HepG2 (cell line): Measurements from ENCODE around the gene ANKRD55. TPM values are rescaled to one million over a fixed set of nuclear protein-coding genes. Genes with fewer than 3 reads are reported as not detected.

Experiments
- ATAC-seq: fragments of 200-7000 bp; cut with Tn5 transposase; 3 replicates; pipeline ENCODE4 v1.9.1; 2020; ENCODE audit warnings: mild to moderate bottlenecking, moderate library complexity
- BruUV-seq: library from RNA; stranded (reverse); fragments of 400-500 nt; replicated peaks from 2 replicates; lab custom pipeline; 2021; lab: Mats Ljungman, UMichigan
- CTCF ChIA-PET: fragments of 300-600 bp; formaldehyde crosslinking; extraction: SDS; loops from one replicate; lab custom pipeline; 2021; ENCODE audit warnings: low total read pairs, inconsistent platforms, low intra/inter-chr PET ratio; lab: Yijun Ruan, JAX
- POLR2A ChIA-PET: fragments of 350-600 bp; sonication (Branson Sonifier 250); formaldehyde crosslinking; loops from one replicate; lab custom pipeline; 2020; ENCODE audit warnings: antibody characterized with exemption, inconsistent platforms; lab: Yijun Ruan, JAX
- DNase-seq: peaks from one replicate; pipeline ENCODE4 v3.0.0-alpha.2; 2015; ENCODE audit warnings: low spot score
- FAIRE-seq: peaks from 3 replicates; lab custom pipeline; 2011; peaks lifted over from hg19 to GRCh38; lab: Jason Lieb, UNC
- H2AFZ ChIP-seq: one replicate; pipeline ENCODE4 v1.6.1; 2011; ENCODE audit warnings: low read length, inconsistent platforms
- H3K27ac ChIP-seq: fragments of 300-600 bp; 3 replicates; pipeline ENCODE4 v1.8.0; 2011; ENCODE audit warnings: mixed run types, mild to moderate bottlenecking, mixed read lengths, low read length, inconsistent platforms; ENCODE audit not compliant: insufficient read depth; ENCODE audit errors: extremely low read length
- H3K27me3 ChIP-seq, 2 experiments: fragments of 200-600 bp in 1 of 2; 2 replicates in 1 of 2; 3 replicates in 1 of 2; pipeline versions ENCODE4 v1.6.0 to v1.8.0; 2011; ENCODE audit warnings: low read length in 2 of 2, mild to moderate bottlenecking in 2 of 2, moderate library complexity in 2 of 2, inconsistent platforms in 1 of 2; ENCODE audit not compliant: insufficient read depth in 2 of 2, control insufficient read depth in 1 of 2
- H3K36me3 ChIP-seq, 2 experiments: fragments of 200-600 bp in 1 of 2; replicated peaks in 1 of 2; 2 replicates in 1 of 2; 3 replicates in 1 of 2; pipeline versions ENCODE4 v1.5.1 to v1.8.0; 2011; ENCODE audit warnings: low read length in 2 of 2, inconsistent platforms in 1 of 2; ENCODE audit not compliant: insufficient read depth in 2 of 2, control insufficient read depth in 1 of 2
- H3K4me1 ChIP-seq: 2 replicates; pipeline ENCODE4 v1.5.1; 2012; ENCODE audit warnings: low read length, inconsistent platforms; ENCODE audit not compliant: insufficient read depth
- H3K4me2 ChIP-seq: 2 replicates; pipeline ENCODE4 v1.6.0; 2011; ENCODE audit warnings: low read depth, low read length, inconsistent platforms
- H3K4me3 ChIP-seq, 3 experiments: fragments of 200-600 bp in 1 of 3; sonication (generic), shearing (Covaris generic) in 1 of 3; replicated peaks in 1 of 3; 2 replicates each; pipeline ENCODE4 v1.5.1; 2011 to 2016; ENCODE audit warnings: low read length in 3 of 3, inconsistent platforms in 2 of 3, low read depth in 2 of 3, mild to moderate bottlenecking in 2 of 3, control low read depth in 1 of 3, mixed read lengths in 1 of 3; ENCODE audit not compliant: insufficient read depth in 1 of 3
- H3K79me2 ChIP-seq: one replicate; pipeline ENCODE4 v1.6.1; 2011; ENCODE audit warnings: low read length, inconsistent platforms; ENCODE audit not compliant: insufficient read depth
- H3K9ac ChIP-seq: 2 replicates; pipeline ENCODE4 v1.6.0; 2011; ENCODE audit warnings: mild to moderate bottlenecking, low read depth, low read length, inconsistent platforms; ENCODE audit not compliant: insufficient read depth
- H3K9me3 ChIP-seq: 2 replicates; pipeline ENCODE4 v1.5.1; 2012; ENCODE audit warnings: mild to moderate bottlenecking, low read length
- H4K20me1 ChIP-seq: 2 replicates; pipeline ENCODE4 v1.6.0; 2011; ENCODE audit warnings: inconsistent platforms, mild to moderate bottlenecking, low read length, moderate library complexity; ENCODE audit not compliant: insufficient read depth
- JDP2 ChIP-seq: sonication (generic); formaldehyde crosslinking; IDR thresholded peaks from 2 replicates; pipeline ENCODE4 v1.8.1; 2022; ENCODE audit warnings: missing genetic modification reagents, borderline replicate concordance
- NFATC3 ChIP-seq: sonication (generic); formaldehyde crosslinking; IDR thresholded peaks from 2 replicates; pipeline ENCODE4 v1.5.1; 2020; ENCODE audit warnings: mild to moderate bottlenecking, missing genetic modification reagents
- ZNF407 ChIP-seq: sonication (generic); formaldehyde crosslinking; IDR thresholded peaks from one replicate; pipeline ENCODE4 v1.5.1; 2020; ENCODE audit warnings: mild to moderate bottlenecking, missing genetic modification reagents; ENCODE audit errors: not compliant biosample characterization
- ZNF547 ChIP-seq: sonication (generic); formaldehyde crosslinking; IDR thresholded peaks from 2 replicates; pipeline ENCODE4 v1.5.1; 2020; ENCODE audit warnings: mild to moderate bottlenecking, missing genetic modification reagents
- WGBS: methylation state at CpG from one replicate; pipeline ENCODE4 v1.1.6; 2017; ENCODE audit warnings: low lambda C conversion rate; 5-methylcytosine and 5-hydroxymethylcytosine counted together
- in situ Hi-C: cut with HindIII; loops from 2 replicates; pipeline ENCODE4 v1.10.0; 2017; ENCODE audit warnings: low pct_unique_long_range_greater_than_20kb; ENCODE audit not compliant: extremely low pct_ligation_motif_present
- intact Hi-C: fragments of 100-400 bp; cut with micrococcal nuclease; formaldehyde crosslinking; loops from one replicate; pipeline ENCODE4 v1.10.0; 2022; ENCODE audit not compliant: unreplicated experiment
- polyA plus RNA-seq, 8 experiments: library from polyadenylated mRNA; depleted of rRNA in 3 of 8; stranded (reverse) in 7 of 8; unstranded in 1 of 8; fragments of >200 nt; fragmentation: Illumina TruSeq in 4 of 8; extraction: Trizol in 4 of 8; gene quantifications; 2 replicates each; pipeline versions ENCODE4 v1.2.1 to v1.2.3, GENCODE V29; 2011 to 2016; ENCODE audit warnings: low read depth in 4 of 8, missing spikeins in 1 of 8, mixed read lengths in 1 of 8; ENCODE audit not compliant: insufficient read depth in 1 of 8
- total RNA-seq, 5 experiments: library from RNA; depleted of rRNA; stranded (reverse); fragments of >200 nt; fragmentation: Illumina TruSeq; extraction: Trizol; gene quantifications; 2 replicates each; pipeline ENCODE4 v1.2.3, GENCODE V29; 2016; ENCODE audit warnings: low read depth in 1 of 5

The ANKRD55 gene
- total and polyA plus RNA-seq, 2 of the 13 experiments (the other 11 are each of a cell fraction or from before 2014, with no cell fraction given), result 0.11 to 0.28 TPM

- no peak for TF ChIP-seq ZNF407 (CRISPR knock-in tag)
- TF ChIP-seq JDP2 (CRISPR knock-in tag), result no peak
- TF ChIP-seq ZNF547 (CRISPR knock-in tag), result no peak
These were observed 42.6 kb downstream of the ANKRD55 start (continued) for GRCh38 chr5:56190497-56190896.

- H3K79me2 ChIP-seq, result no peaks in the 10 kb centered on the region
- intact Hi-C loops (no loop called here), in situ Hi-C loops (no loop called here)
- no peak overlapping the region for H3K4me2 ChIP-seq
- CTCF ChIA-PET, result no interaction called here
- FAIRE-seq (no peak), ATAC-seq (no peak), DNase-seq (no peak)
- BruUV-seq, result no TSS peak
- no peaks in the 10 kb centered on the region for H3K36me3 ChIP-seq
- H3K9me3 ChIP-seq, result no peaks in the 10 kb centered on the region
- H3K27ac ChIP-seq, result no peak overlapping the region
- no peaks in the 10 kb centered on the region for H4K20me1 ChIP-seq
- peaks cover 7% of the 10 kb centered on the region; the same call in 1 of the 2 replicates for H3K4me1 ChIP-seq
- no peaks in the 10 kb centered on the region for H3K27me3 ChIP-seq
- H2AFZ ChIP-seq, result no peak overlapping the region
- POLR2A ChIA-PET, result no interaction called here
- WGBS, result 81% methylated on average over 8 of the region's 8 CpGs
- no peak overlapping the region for H3K4me3 ChIP-seq
- no peak overlapping the region for H3K9ac ChIP-seq
- no peak for TF ChIP-seq NFATC3
These were observed 47.3 kb downstream of the ANKRD55 start for GRCh38 chr5:56185768-56186311.
